Measurements from ENCODE around the gene CARD8.

The CARD8 gene

GRCh38 chr19:48206397-48207093, 49.2 kb downstream of the CARD8 start:
- Histone ChIP-seq H3K27ac (no peak overlapping the region), H3K9me3 (ENCODE audit: low read depth, low read length) (no peaks in the 10 kb centered on the region), H3K36me3 (ENCODE audit: insufficient read depth, low read length) (peaks cover 9% of the 10 kb centered on the region), H3K4me3 (no peak overlapping the region), H3K9ac (ENCODE audit: insufficient read length) (no peak overlapping the region)
- DNase-seq (ENCODE audit: low read depth, low spot score), result no peak
- TF ChIP-seq EZH2 (IDR thresholded peaks at IDR 0.05) (no peak), FOXP2 (optimal IDR thresholded peaks at IDR 0.05; ENCODE audit: control extremely low read depth, extremely low read length, insufficient read depth) (no peak), POLR2AphosphoS5 (IDR thresholded peaks at IDR 0.05; ENCODE audit: borderline replicate concordance, low read depth, low read length) (no peak)

GRCh38 chr19:48203794-48204628, 51.7 kb downstream of the CARD8 start:
- Histone ChIP-seq H3K9ac (ENCODE audit: insufficient read length) (peak overlapping the region; percentile 81), H3K27ac (peak overlapping the region; percentile 64), H3K4me3 (peak overlapping the region; percentile 80), H3K9me3 (ENCODE audit: low read depth, low read length) (no peaks in the 10 kb centered on the region), H3K36me3 (ENCODE audit: insufficient read depth, low read length) (peaks cover 4% of the 10 kb centered on the region; the same call in 1 of the 2 replicates)
- DNase-seq (ENCODE audit: low read depth, low spot score), result peak; percentile 87
- TF ChIP-seq POLR2AphosphoS5 (IDR thresholded peaks at IDR 0.05; ENCODE audit: borderline replicate concordance, low read depth, low read length) (peak; percentile 95), FOXP2 (optimal IDR thresholded peaks at IDR 0.05; ENCODE audit: control extremely low read depth, extremely low read length, insufficient read depth) (no peak), EZH2 (IDR thresholded peaks at IDR 0.05) (no peak)

GRCh38 chr19:48203222-48203793, 52.4 kb downstream of the CARD8 start:
- Histone ChIP-seq H3K27ac (peak overlapping the region; percentile 64), H3K9me3 (ENCODE audit: low read depth, low read length) (no peaks in the 10 kb centered on the region), H3K4me3 (peak overlapping the region; percentile 80), H3K9ac (ENCODE audit: insufficient read length) (peak overlapping the region; percentile 81), H3K36me3 (ENCODE audit: insufficient read depth, low read length) (peaks cover 4% of the 10 kb centered on the region; the same call in 1 of the 2 replicates)
- DNase-seq (ENCODE audit: low read depth, low spot score), result no peak
- TF ChIP-seq POLR2AphosphoS5 (IDR thresholded peaks at IDR 0.05; ENCODE audit: borderline replicate concordance, low read depth, low read length) (no peak), FOXP2 (optimal IDR thresholded peaks at IDR 0.05; ENCODE audit: control extremely low read depth, extremely low read length, insufficient read depth) (no peak), EZH2 (IDR thresholded peaks at IDR 0.05) (no peak)

- H3K4me3 ChIP-seq, result no peak overlapping the region
- H3K9me3 ChIP-seq (ENCODE audit: low read depth, low read length), result no peaks in the 10 kb centered on the region
- no peak overlapping the region for H3K27ac ChIP-seq
- no peaks in the 10 kb centered on the region for H3K36me3 ChIP-seq (ENCODE audit: insufficient read depth, low read length)
- no peak overlapping the region for H3K9ac ChIP-seq (ENCODE audit: insufficient read length)
- no peak for DNase-seq (ENCODE audit: low read depth, low spot score)
- no peak for TF ChIP-seq EZH2 (IDR thresholded peaks at IDR 0.05)
- TF ChIP-seq POLR2AphosphoS5 (IDR thresholded peaks at IDR 0.05; ENCODE audit: borderline replicate concordance, low read depth, low read length), result peak; percentile 21; the same call in 1 of the 2 replicates
Measured at GRCh38 chr19:48196933-48197665, 58.6 kb downstream of the CARD8 start.

DNA sequence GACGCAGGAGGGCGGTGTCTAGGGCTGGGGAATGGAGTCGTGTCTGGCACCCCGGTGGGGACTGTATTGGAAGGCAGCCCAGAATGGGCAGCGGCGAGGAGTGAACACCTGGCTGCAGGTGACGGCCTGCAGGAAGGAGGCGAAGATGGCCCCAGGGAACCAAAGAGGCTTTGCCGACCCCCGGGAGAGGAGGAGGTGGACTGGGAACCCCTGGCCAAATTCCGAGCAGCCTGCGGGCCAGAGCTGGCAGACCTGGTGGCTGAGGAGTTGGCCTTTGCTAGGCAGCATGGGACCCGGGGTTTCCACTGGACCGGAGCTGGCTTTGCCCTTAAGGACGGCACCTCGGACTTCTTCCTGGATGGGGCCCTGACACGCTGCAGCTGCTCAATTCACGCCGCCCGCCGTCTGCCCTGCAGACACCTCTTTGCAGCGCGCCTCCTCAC, 59.4 kb downstream of the CARD8 start:
- TF ChIP-seq POLR2AphosphoS5 (IDR thresholded peaks at IDR 0.05; ENCODE audit: borderline replicate concordance, low read depth, low read length) (0 out of 2 replicates have a peak, but pooled peaks have one; percentile 26), EZH2 (IDR thresholded peaks at IDR 0.05) (no peak)
- H3K9ac ChIP-seq (ENCODE audit: insufficient read length), result no peak overlapping the region
- H3K27ac ChIP-seq, result no peak overlapping the region
- H3K36me3 ChIP-seq (ENCODE audit: insufficient read depth, low read length), result no peaks in the 10 kb centered on the region
- DNase-seq (ENCODE audit: low read depth, low spot score), result no peak
- H3K9me3 ChIP-seq (ENCODE audit: low read depth, low read length), result no peaks in the 10 kb centered on the region
- no peak overlapping the region for H3K4me3 ChIP-seq

DNA sequence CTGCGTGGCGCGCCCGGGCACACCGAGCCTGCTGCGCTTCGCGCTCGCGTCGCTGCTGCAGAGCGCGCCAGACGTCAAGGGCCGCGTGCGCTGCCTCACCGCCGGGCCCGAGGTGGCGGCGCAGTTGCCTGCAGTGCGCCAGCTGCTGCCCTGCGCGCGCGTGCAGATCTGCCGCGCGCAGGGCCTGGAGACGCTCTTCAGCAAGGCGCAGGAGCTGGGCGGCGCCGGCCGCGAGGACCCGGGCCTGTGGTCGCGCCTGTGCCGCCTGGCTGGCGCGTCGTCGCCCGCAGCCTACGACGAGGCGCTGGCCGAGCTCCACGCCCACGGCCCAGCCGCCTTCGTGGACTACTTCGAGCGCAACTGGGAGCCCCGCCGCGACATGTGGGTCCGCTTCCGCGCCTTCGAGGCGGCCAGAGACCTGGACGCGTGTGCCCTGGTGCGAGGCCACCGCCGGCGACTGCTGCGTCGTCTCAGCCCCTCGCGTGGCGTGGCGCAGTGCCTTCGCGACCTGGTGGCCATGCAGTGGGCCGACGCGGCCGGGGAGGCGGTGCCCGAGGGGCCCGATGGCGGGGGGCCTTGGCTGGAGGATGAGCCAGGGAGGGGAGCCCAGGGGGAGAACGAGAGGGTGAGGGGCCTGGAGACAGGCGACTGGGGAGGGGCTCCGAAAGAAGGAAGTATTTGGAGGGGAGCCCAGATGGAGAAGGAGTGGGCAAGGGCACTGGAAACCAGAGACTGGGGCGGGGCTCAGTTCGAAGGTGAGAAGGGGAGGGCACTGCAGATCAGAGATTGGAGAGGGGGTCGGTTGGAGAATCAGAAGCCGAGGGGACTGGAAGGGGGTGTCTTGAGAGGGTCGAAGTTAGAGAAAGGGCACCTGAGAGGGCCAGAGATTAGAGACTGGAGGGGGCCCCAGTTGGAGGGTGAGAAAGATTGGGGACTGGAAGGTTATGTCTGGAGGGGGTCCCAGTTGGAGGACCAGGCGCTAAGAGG, 60.6 kb downstream of the CARD8 start:
- H3K27ac ChIP-seq, result no peak overlapping the region
- no peaks in the 10 kb centered on the region for H3K9me3 ChIP-seq (ENCODE audit: low read depth, low read length)
- DNase-seq (ENCODE audit: low read depth, low spot score), result no peak
- TF ChIP-seq FOXP2 (optimal IDR thresholded peaks at IDR 0.05; ENCODE audit: control extremely low read depth, extremely low read length, insufficient read depth), result no peak
- no peaks in the 10 kb centered on the region for H3K36me3 ChIP-seq (ENCODE audit: insufficient read depth, low read length)
- H3K9ac ChIP-seq (ENCODE audit: insufficient read length), result no peak overlapping the region
- no peak overlapping the region for H3K4me3 ChIP-seq

- TF ChIP-seq EZH2 (IDR thresholded peaks at IDR 0.05) (no peak), FOXP2 (optimal IDR thresholded peaks at IDR 0.05; ENCODE audit: control extremely low read depth, extremely low read length, insufficient read depth) (no peak), POLR2AphosphoS5 (IDR thresholded peaks at IDR 0.05; ENCODE audit: borderline replicate concordance, low read depth, low read length) (no peak)
- Histone ChIP-seq H3K9ac (ENCODE audit: insufficient read length) (no peak overlapping the region), H3K27ac (no peak overlapping the region), H3K36me3 (ENCODE audit: insufficient read depth, low read length) (peaks cover 2% of the 10 kb centered on the region; the same call in 1 of the 2 replicates), H3K9me3 (ENCODE audit: low read depth, low read length) (no peaks in the 10 kb centered on the region), H3K4me3 (no peak overlapping the region)
- no peak for DNase-seq (ENCODE audit: low read depth, low spot score)
Measured at GRCh38 chr19:48194041-48194843, 61.5 kb downstream of the CARD8 start.
